H1 (cell line): ENCODE results near the gene SECTM1. TPM values are rescaled to one million over a fixed set of nuclear protein-coding genes. Genes with fewer than 3 reads are reported as not detected.

Experiments
- BCL11A ChIP-seq, 2 experiments: IDR thresholded peaks; one replicate each; pipeline ENCODE4 v1.6.1; 2011; ENCODE audit warnings: low read depth in 2 of 2, low read length in 2 of 2, mild to moderate bottlenecking in 2 of 2
- CTCF ChIP-seq, 3 experiments: IDR thresholded peaks; 1 replicate in 2 of 3; 2 replicates in 1 of 3; pipeline versions ENCODE4 v1.5.1 to v1.6.1; 2011; ENCODE audit warnings: low read length in 3 of 3, mild to moderate bottlenecking in 3 of 3, inconsistent platforms in 2 of 3, low read depth in 1 of 3, moderate library complexity in 1 of 3; ENCODE audit not compliant: insufficient read depth in 1 of 3; ENCODE audit errors: control extremely low read depth in 1 of 3
- MAX ChIP-seq: IDR thresholded peaks from 2 replicates; pipeline ENCODE4 v1.6.1; 2012; ENCODE audit warnings: inconsistent platforms
- polyA plus RNA-seq, 7 experiments: library from polyadenylated mRNA; depleted of rRNA in 3 of 7; stranded (reverse) in 5 of 7; unstranded in 2 of 7; fragments of >200 nt in 5 of 7; fragments of 200-250 nt in 2 of 7; gene quantifications; 1 replicate in 5 of 7; 2 replicates in 1 of 7; 4 replicates in 1 of 7; pipeline versions ENCODE4 v1.2.1 to v1.2.3, GENCODE V29; 2011 to 2013; ENCODE audit warnings: missing spikeins in 2 of 7, mixed read lengths in 2 of 7
- total RNA-seq: library from RNA; stranded (reverse); fragmentation: NEBNext Ultra II Directional; extraction: Animal tissue kit (Norgen Biotek cat#: 25700); gene quantifications from 2 replicates; pipeline ENCODE4 v1.2.1, GENCODE V29; 2021

Gene SECTM1
- total and polyA plus RNA-seq, 2 of the 8 experiments (the other 6 are each of a cell fraction or from before 2014, with no cell fraction given) = 0.20 to 0.65 TPM

- no peak for TF ChIP-seq CTCF (IDR thresholded peaks at IDR 0.05; ENCODE audit: control extremely low read depth in 1 of 3, insufficient read depth in 1 of 3, low read depth in 1 of 3, low read length in 3 of 3)
- TF ChIP-seq MAX = no peak
- no peak for TF ChIP-seq BCL11A (IDR thresholded peaks at IDR 0.05; ENCODE audit: low read depth in 2 of 2, low read length in 2 of 2)
- TF ChIP-seq, all 59 proteins: peak for 0
Observed at GRCh38 chr17:82310877-82311276, 22.7 kb downstream of the SECTM1 start (continued).
